GM12878 (cell line): ENCODE measurements around the gene MGP.

Experiments
- BCLAF1 ChIP-seq: fragments of 450-650 bp; IDR thresholded peaks from 2 replicates; pipeline ENCODE4 v1.6.1; 2017; ENCODE audit warnings: antibody characterized with exemption, mild to moderate bottlenecking, moderate library complexity
- CBFB ChIP-seq: IDR thresholded peaks from 2 replicates; pipeline ENCODE4 v1.6.1; 2016; ENCODE audit warnings: antibody characterized with exemption, low read depth
- MAX ChIP-seq: IDR thresholded peaks from 2 replicates; pipeline ENCODE4 v1.6.1; 2012; ENCODE audit warnings: low read depth, low read length, improper control_type of control experiment
- POLR2AphosphoS5 ChIP-seq: IDR thresholded peaks from 2 replicates; pipeline ENCODE4 v1.6.1; 2011; ENCODE audit warnings: mild to moderate bottlenecking, low read length, inconsistent platforms
- RB1 ChIP-seq: fragments of 450-650 bp; formaldehyde crosslinking; IDR thresholded peaks from 2 replicates; pipeline ENCODE4 v1.6.1; 2017; ENCODE audit warnings: mild to moderate bottlenecking, borderline replicate concordance
- RFX5 ChIP-seq: IDR thresholded peaks from 2 replicates; pipeline ENCODE4 v1.6.1; 2011; ENCODE audit warnings: low read depth, low read length, improper control_type of control experiment
- SP1 ChIP-seq: IDR thresholded peaks from one replicate; pipeline ENCODE4 v1.6.1; 2011; ENCODE audit warnings: low read depth, low read length
- TARDBP ChIP-seq: IDR thresholded peaks from 2 replicates; pipeline ENCODE4 v1.6.1; 2016; ENCODE audit warnings: borderline replicate concordance
- ZBTB40 ChIP-seq: fragments of 450-650 bp; IDR thresholded peaks from 2 replicates; pipeline ENCODE4 v1.6.1; 2016; ENCODE audit warnings: mild to moderate bottlenecking, moderate library complexity, borderline replicate concordance

GRCh38 chr12:14900521-14901227 lies 15.0 kb upstream of the MGP start:
- no peak for TF ChIP-seq CBFB
- no peak for TF ChIP-seq BCLAF1
- TF ChIP-seq MAX = no peak
- no peak for TF ChIP-seq ZBTB40
- TF ChIP-seq RB1 = no peak
- TF ChIP-seq POLR2AphosphoS5 = no peak
- TF ChIP-seq TARDBP = no peak
- TF ChIP-seq SP1 = no peak
- TF ChIP-seq RFX5 = no peak
